Liver (tissue), 3 donors: Measurements from ENCODE around the gene CCDC88C.

Experiments used
- HNF4G ChIP-seq: IDR thresholded peaks from 2 replicates; pipeline ENCODE4 v1.6.1; 2016; ENCODE audit warnings: antibody characterized with exemption
- JUND ChIP-seq, 2 donors: IDR thresholded peaks; 2 replicates each; pipeline ENCODE4 v1.6.1; 2016; ENCODE audit warnings: antibody characterized with exemption in 2 of 2
- RAD21 ChIP-seq, 2 donors: IDR thresholded peaks; 2 replicates each; pipeline ENCODE4 v1.6.1; 2016; ENCODE audit warnings: antibody characterized with exemption in 2 of 2, mild to moderate bottlenecking in 2 of 2
- REST ChIP-seq: IDR thresholded peaks from 2 replicates; pipeline ENCODE4 v1.6.1; 2016; ENCODE audit warnings: antibody characterized with exemption, mild to moderate bottlenecking
- TAF1 ChIP-seq: conservative IDR thresholded peaks from 2 replicates; pipeline ENCODE4 v1.6.1; 2016; ENCODE audit warnings: antibody characterized with exemption, mild to moderate bottlenecking
- YY1 ChIP-seq: IDR thresholded peaks from 2 replicates; pipeline ENCODE4 v1.6.1; 2016; ENCODE audit warnings: antibody characterized with exemption, mild to moderate bottlenecking
- TF ChIP-seq, protein P1 (sequence below): fragments of 150-350 bp; IDR thresholded peaks from 2 replicates; pipeline ENCODE4 v1.5.1; 2017; ENCODE audit warnings: improper control_type of control experiment, low read depth, low read length; ENCODE audit not compliant: missing input control
- donor health status: healthy.
- donor health status: healthy.

- TF ChIP-seq, protein P1, sequence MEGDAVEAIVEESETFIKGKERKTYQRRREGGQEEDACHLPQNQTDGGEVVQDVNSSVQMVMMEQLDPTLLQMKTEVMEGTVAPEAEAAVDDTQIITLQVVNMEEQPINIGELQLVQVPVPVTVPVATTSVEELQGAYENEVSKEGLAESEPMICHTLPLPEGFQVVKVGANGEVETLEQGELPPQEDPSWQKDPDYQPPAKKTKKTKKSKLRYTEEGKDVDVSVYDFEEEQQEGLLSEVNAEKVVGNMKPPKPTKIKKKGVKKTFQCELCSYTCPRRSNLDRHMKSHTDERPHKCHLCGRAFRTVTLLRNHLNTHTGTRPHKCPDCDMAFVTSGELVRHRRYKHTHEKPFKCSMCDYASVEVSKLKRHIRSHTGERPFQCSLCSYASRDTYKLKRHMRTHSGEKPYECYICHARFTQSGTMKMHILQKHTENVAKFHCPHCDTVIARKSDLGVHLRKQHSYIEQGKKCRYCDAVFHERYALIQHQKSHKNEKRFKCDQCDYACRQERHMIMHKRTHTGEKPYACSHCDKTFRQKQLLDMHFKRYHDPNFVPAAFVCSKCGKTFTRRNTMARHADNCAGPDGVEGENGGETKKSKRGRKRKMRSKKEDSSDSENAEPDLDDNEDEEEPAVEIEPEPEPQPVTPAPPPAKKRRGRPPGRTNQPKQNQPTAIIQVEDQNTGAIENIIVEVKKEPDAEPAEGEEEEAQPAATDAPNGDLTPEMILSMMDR, result no peak
- TF ChIP-seq JUND (IDR thresholded peaks at IDR 0.05) (no peak), HNF4G (no peak), RAD21 (IDR thresholded peaks at IDR 0.05) (no peak), TAF1 (no peak), REST (no peak), YY1 (no peak)
These were observed 66.1 kb downstream of the CCDC88C start for GRCh38 chr14:91351512-91351862.
